GM12878 (cell line): Measurements from ENCODE around the gene COTL1. TPM values are rescaled to one million over a fixed set of nuclear protein-coding genes. Genes with fewer than 3 reads are reported as not detected.

Source experiments
- CREB1 ChIP-seq: IDR thresholded peaks from 2 replicates; pipeline ENCODE4 v1.6.1; 2012; ENCODE audit warnings: low read depth, mild to moderate bottlenecking, inconsistent platforms
- E2F8 ChIP-seq: fragments of 450-650 bp; IDR thresholded peaks from 2 replicates; pipeline ENCODE4 v1.6.1; 2018; ENCODE audit warnings: mild to moderate bottlenecking, low read depth, moderate library complexity; ENCODE audit not compliant: partially characterized antibody
- EED ChIP-seq: sonication (generic); IDR thresholded peaks from 2 replicates; pipeline ENCODE4 v1.6.1; 2016; ENCODE audit warnings: antibody characterized with exemption, low read depth
- GABPA ChIP-seq: IDR thresholded peaks from 2 replicates; pipeline ENCODE4 v1.6.1; 2014; ENCODE audit warnings: antibody characterized with exemption, low read depth, mild to moderate bottlenecking, inconsistent platforms
- GATAD2B ChIP-seq: fragments of 450-650 bp; conservative IDR thresholded peaks from 2 replicates; pipeline ENCODE4 v1.6.1; 2017; ENCODE audit warnings: low read depth, mild to moderate bottlenecking, moderate library complexity
- IKZF2 ChIP-seq, 2 experiments: fragments of 450-650 bp; IDR thresholded peaks; 2 replicates each; pipeline ENCODE4 v1.6.1; 2017; ENCODE audit warnings: mild to moderate bottlenecking in 2 of 2, moderate library complexity in 2 of 2
- IRF5 ChIP-seq: fragments of 450-650 bp; IDR thresholded peaks from 2 replicates; pipeline ENCODE4 v1.6.1; 2017; ENCODE audit warnings: borderline replicate concordance
- MTA2 ChIP-seq: fragments of 450-650 bp; IDR thresholded peaks from 2 replicates; pipeline ENCODE4 v1.6.1; 2016; ENCODE audit warnings: low read depth, mild to moderate bottlenecking, moderate library complexity
- NR2F1 ChIP-seq: fragments of 450-650 bp; conservative IDR thresholded peaks from 2 replicates; pipeline ENCODE4 v1.6.1; 2017; ENCODE audit warnings: mild to moderate bottlenecking
- RELB ChIP-seq: fragments of 450-650 bp; IDR thresholded peaks from 2 replicates; pipeline ENCODE4 v1.6.1; 2017; ENCODE audit warnings: low read depth, mild to moderate bottlenecking, moderate library complexity
- RUNX3 ChIP-seq: IDR thresholded peaks from 2 replicates; pipeline ENCODE4 v1.6.1; 2012; ENCODE audit warnings: low read length, inconsistent platforms
- SMARCA5 ChIP-seq: fragments of 450-650 bp; IDR thresholded peaks from 2 replicates; pipeline ENCODE4 v1.6.1; 2017; ENCODE audit warnings: mild to moderate bottlenecking
- ZNF217 ChIP-seq: fragments of 450-650 bp; IDR thresholded peaks from 2 replicates; pipeline ENCODE4 v1.6.1; 2017; ENCODE audit warnings: antibody characterized with exemption, mild to moderate bottlenecking
- polyA plus RNA-seq, 11 experiments: library from polyadenylated mRNA; depleted of rRNA in 4 of 11; unstranded in 6 of 11; stranded (reverse) in 5 of 11; fragments of >200 nt; fragmentation: Nextera tagmentation in 4 of 11; fragmentation: Illumina TruSeq in 1 of 11; extraction: Ambion mirVana in 4 of 11; extraction: Trizol in 1 of 11; gene quantifications; 1 replicate in 1 of 11; 2 replicates in 10 of 11; pipeline versions ENCODE4 v1.2.1 to v1.2.3, GENCODE V29; 2011 to 2016; ENCODE audit warnings: inconsistent platforms in 2 of 11, missing spikeins in 2 of 11, low read depth in 1 of 11
- total RNA-seq, 4 experiments: library from RNA; depleted of rRNA in 3 of 4; stranded (reverse); fragments of >200 nt in 3 of 4; fragmentation: Illumina TruSeq in 1 of 4; extraction: Trizol in 1 of 4; gene quantifications; 2 replicates each; pipeline versions ENCODE4 v1.2.1 to v1.2.3, GENCODE V29; 2013 to 2021

The COTL1 gene
- total and polyA plus RNA-seq, 10 of the 15 experiments (the other 5 are each of a cell fraction or from before 2014, with no cell fraction given), result 140 to 894 (median 330) TPM

- TF ChIP-seq ZNF217, result no peak
- TF ChIP-seq GATAD2B, result 0 out of 2 replicates have a peak, but pooled peaks have one; percentile 23
- TF ChIP-seq NR2F1, result peak; percentile 54
- TF ChIP-seq RUNX3, result 0 out of 2 replicates have a peak, but pooled peaks have one; percentile 7
- peak; percentile 60; the same call in 1 of the 2 replicates for TF ChIP-seq EED
- peak; percentile 78; the same call in 1 of the 2 replicates for TF ChIP-seq SMARCA5
- no peak for TF ChIP-seq IRF5
- no peak for TF ChIP-seq E2F8
- TF ChIP-seq IKZF2 (IDR thresholded peaks at IDR 0.05), result peak; percentile 60 to 67; a peak in 2 of 4 replicates
- peak; percentile 24; the same call in 1 of the 2 replicates for TF ChIP-seq RELB
- TF ChIP-seq MTA2, result peak; percentile 43; the same call in 1 of the 2 replicates
- TF ChIP-seq GABPA, result no peak
- TF ChIP-seq CREB1, result no peak
Measured at GRCh38 chr16:84562174-84562815, 55.6 kb downstream of the COTL1 start (continued).
